HG03354 (cell line): ENCODE results near the gene MRTFA.
"Not testable (repeated sequence)": the region's sequence is repeated elsewhere in the genome, so short reads cannot be mapped to it uniquely, and the experiment has no call there.

Experiments used
- ATAC-seq: cut with Tn5 transposase; IDR thresholded peaks from one replicate; pipeline ENCODE4 v1.9.1; 2021; ENCODE audit warnings: mild to moderate bottlenecking; ENCODE audit not compliant: unreplicated experiment, poor library complexity, severe bottlenecking

The MRTFA gene

GRCh38 chr22:40387746-40388145, 248.8 kb downstream of the MRTFA start:
- ATAC-seq = no peak

- ATAC-seq = no peak
These were observed 251.3 kb downstream of the MRTFA start for GRCh38 chr22:40385036-40385782.

DNA sequence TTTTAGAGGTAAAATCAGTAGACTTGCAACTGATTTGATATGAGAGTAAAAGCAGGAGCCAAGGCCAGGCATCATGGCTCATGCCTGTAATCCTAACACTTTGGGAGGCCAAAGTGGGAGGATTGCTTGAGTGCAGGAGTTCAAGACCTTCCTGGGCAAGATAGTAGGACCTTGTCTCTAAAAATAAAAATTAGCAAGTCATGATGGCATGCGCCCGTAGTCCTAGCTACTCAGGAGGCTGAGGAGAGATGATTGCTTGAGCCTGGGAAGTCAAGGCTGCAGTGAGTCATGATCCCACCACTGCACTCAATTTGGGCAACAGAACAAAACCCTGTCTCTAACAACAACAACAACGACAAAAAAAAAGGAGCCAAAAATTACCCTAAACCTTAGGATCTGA, 252.6 kb downstream of the MRTFA start:
- no peak for ATAC-seq

- no peak for ATAC-seq
These were observed 255.1 kb downstream of the MRTFA start for GRCh38 chr22:40381461-40381860.

- not testable (repeated sequence) for ATAC-seq
These were observed 258.1 kb downstream of the MRTFA start for GRCh38 chr22:40378448-40378847.

DNA sequence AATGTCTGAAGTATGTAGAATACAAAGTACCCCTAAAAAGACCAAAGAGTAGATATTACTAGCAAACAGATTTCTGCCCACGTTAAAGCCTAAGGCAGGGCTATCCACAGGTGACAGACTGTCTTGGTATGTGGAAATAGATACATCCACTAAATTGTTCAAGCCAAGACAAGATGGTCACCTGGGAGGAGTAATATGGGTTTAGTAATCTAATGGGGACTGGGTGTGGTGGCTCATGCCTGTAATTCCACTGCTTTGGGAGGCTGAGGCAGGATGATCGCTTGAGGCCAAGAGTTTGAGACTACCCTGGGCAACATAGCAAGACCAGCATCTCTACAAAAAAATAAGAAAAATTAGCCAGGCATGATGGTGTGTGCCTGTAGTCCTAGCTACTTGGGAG, 258.6 kb downstream of the MRTFA start:
- no peak for ATAC-seq

- ATAC-seq = no peak
These were observed 260.4 kb downstream of the MRTFA start for GRCh38 chr22:40376149-40376548.

- no peak for ATAC-seq
These were observed 262.0 kb downstream of the MRTFA start for GRCh38 chr22:40374567-40374966.

DNA sequence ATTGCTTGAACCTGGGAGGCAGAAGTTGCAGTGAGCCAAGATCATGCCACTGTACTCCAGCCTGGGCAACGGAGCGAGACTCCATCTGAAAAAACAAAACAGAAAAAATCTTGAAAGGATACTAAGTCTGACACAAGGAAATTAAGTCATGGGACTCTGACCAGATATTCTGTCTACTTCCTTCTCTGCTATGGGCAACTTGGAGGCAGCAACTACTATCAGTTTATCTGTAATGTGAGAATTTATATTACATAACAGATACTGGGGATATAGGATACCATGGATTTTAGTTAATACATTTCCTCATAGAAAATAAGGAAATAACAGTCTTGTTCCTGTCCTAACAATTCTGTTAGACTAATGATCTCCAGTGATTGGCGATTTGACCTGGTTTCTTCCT, 267.7 kb downstream of the MRTFA start:
- ATAC-seq = no peak

GRCh38 chr22:40368016-40368415, 268.5 kb downstream of the MRTFA start:
- ATAC-seq = no peak

DNA sequence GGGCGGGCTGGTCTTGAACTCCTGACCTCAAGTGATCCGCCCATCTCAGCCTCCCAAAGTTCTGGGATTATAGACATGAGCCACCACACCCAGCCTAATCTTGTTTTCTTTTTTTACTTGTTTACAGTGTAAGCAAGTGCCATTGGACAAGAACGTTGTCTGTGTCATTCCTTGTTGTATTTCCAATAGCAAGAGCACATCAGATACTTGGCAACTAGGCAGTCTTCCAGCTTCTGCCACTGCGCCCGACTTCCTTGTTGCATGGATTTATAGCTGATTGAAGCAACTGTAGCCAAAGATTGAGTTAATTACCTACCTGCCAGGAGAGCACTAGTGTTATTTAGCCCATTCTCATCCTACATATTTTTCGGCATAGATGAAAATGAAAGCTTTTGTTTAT, 269.2 kb downstream of the MRTFA start:
- ATAC-seq = no peak

DNA sequence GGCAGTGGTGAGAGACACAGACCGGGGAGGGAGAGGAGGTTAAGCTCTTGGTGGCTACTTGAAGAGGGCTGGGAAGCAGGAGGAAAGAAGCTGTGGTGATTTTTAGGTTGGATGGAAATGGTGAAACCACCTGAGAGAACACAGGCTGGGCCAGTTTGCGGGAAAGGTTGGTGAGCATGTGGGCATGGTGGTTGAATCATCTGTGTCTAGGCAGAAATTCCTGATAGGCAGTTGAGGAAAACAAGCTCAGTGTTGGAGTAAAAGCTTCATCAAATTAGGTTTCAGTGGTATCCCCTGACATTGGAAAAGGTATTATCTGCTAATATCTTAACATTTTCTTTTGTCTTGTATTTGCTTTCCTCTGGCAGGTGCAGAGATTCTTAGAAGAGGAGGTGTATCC, 270.5 kb downstream of the MRTFA start:
- no peak for ATAC-seq

DNA sequence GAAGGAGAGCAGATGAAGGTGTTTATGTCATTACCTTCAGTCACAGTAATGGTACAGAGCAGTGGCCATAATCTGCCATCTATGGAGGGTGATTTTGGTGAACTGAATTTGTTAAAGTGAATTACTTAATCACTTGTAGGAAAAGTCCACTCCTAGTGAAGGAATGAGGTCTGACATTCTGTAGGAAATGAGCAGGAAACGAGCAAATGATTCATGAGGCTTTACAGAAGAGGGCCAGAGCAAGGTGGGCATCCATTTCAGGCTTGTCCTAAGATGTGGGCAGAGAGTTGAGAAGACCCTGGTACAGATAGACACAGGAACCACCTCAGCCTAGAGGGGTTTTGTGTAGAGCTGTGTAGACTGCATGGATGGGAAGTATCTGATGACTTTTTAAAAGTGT, 272.1 kb downstream of the MRTFA start:
- ATAC-seq = no peak

DNA sequence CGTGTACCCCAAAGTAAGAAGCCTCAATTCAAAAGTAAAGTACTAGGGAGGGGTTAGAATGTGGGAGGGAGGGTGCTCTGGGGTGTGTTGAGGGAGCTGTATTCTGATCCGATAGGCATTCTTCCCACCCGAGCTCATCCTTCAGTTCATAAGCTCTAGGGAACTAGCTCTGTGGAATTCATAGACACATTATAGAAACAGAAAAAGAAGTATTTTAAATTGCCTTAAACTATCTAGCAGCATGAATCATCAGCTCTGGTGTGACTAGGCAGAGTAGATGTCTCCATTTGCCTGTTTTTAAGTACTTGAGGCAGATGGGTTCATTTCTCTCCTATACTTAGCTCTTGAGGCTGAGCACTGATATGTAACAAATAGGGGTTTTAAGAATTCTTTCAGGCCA, 273.5 kb downstream of the MRTFA start:
- ATAC-seq = no peak

GRCh38 chr22:40361100-40361499, 275.4 kb downstream of the MRTFA start:
- no peak for ATAC-seq
